HepG2 (cell line): Measurements from ENCODE around the gene ZNF813. TPM values are rescaled to one million over a fixed set of nuclear protein-coding genes. Genes with fewer than 3 reads are reported as not detected.
A peak's percentile ranks its signal among the peaks of the same experiment; 100 is the strongest.
"Not testable (repeated sequence)": the region's sequence is repeated elsewhere in the genome, so short reads cannot be mapped to it uniquely, and the experiment has no call there.

ENCODE experiments used
- ATAC-seq: fragments of 200-7000 bp; cut with Tn5 transposase; 3 replicates; pipeline ENCODE4 v1.9.1; 2020; ENCODE audit warnings: mild to moderate bottlenecking, moderate library complexity
- BruUV-seq: library from RNA; stranded (reverse); fragments of 400-500 nt; replicated peaks from 2 replicates; lab custom pipeline; 2021; lab: Mats Ljungman, UMichigan
- CTCF ChIA-PET: fragments of 300-600 bp; formaldehyde crosslinking; extraction: SDS; loops from one replicate; lab custom pipeline; 2021; ENCODE audit warnings: low total read pairs, inconsistent platforms, low intra/inter-chr PET ratio; lab: Yijun Ruan, JAX
- POLR2A ChIA-PET: fragments of 350-600 bp; sonication (Branson Sonifier 250); formaldehyde crosslinking; loops from one replicate; lab custom pipeline; 2020; ENCODE audit warnings: antibody characterized with exemption, inconsistent platforms; lab: Yijun Ruan, JAX
- DNase-seq: peaks from one replicate; pipeline ENCODE4 v3.0.0-alpha.2; 2015; ENCODE audit warnings: low spot score
- FAIRE-seq: peaks from 3 replicates; lab custom pipeline; 2011; peaks lifted over from hg19 to GRCh38; lab: Jason Lieb, UNC
- H2AFZ ChIP-seq: one replicate; pipeline ENCODE4 v1.6.1; 2011; ENCODE audit warnings: low read length, inconsistent platforms
- H3K27ac ChIP-seq: fragments of 300-600 bp; 3 replicates; pipeline ENCODE4 v1.8.0; 2011; ENCODE audit warnings: mixed run types, mild to moderate bottlenecking, mixed read lengths, low read length, inconsistent platforms; ENCODE audit not compliant: insufficient read depth; ENCODE audit errors: extremely low read length
- H3K27me3 ChIP-seq, 2 experiments: fragments of 200-600 bp in 1 of 2; 2 replicates in 1 of 2; 3 replicates in 1 of 2; pipeline versions ENCODE4 v1.6.0 to v1.8.0; 2011; ENCODE audit warnings: low read length in 2 of 2, mild to moderate bottlenecking in 2 of 2, moderate library complexity in 2 of 2, inconsistent platforms in 1 of 2; ENCODE audit not compliant: insufficient read depth in 2 of 2, control insufficient read depth in 1 of 2
- H3K36me3 ChIP-seq, 2 experiments: fragments of 200-600 bp in 1 of 2; replicated peaks in 1 of 2; 2 replicates in 1 of 2; 3 replicates in 1 of 2; pipeline versions ENCODE4 v1.5.1 to v1.8.0; 2011; ENCODE audit warnings: low read length in 2 of 2, inconsistent platforms in 1 of 2; ENCODE audit not compliant: insufficient read depth in 2 of 2, control insufficient read depth in 1 of 2
- H3K4me1 ChIP-seq: 2 replicates; pipeline ENCODE4 v1.5.1; 2012; ENCODE audit warnings: low read length, inconsistent platforms; ENCODE audit not compliant: insufficient read depth
- H3K4me2 ChIP-seq: 2 replicates; pipeline ENCODE4 v1.6.0; 2011; ENCODE audit warnings: low read depth, low read length, inconsistent platforms
- H3K4me3 ChIP-seq, 3 experiments: fragments of 200-600 bp in 1 of 3; sonication (generic), shearing (Covaris generic) in 1 of 3; replicated peaks in 1 of 3; 2 replicates each; pipeline ENCODE4 v1.5.1; 2011 to 2016; ENCODE audit warnings: low read length in 3 of 3, inconsistent platforms in 2 of 3, low read depth in 2 of 3, mild to moderate bottlenecking in 2 of 3, control low read depth in 1 of 3, mixed read lengths in 1 of 3; ENCODE audit not compliant: insufficient read depth in 1 of 3
- H3K79me2 ChIP-seq: one replicate; pipeline ENCODE4 v1.6.1; 2011; ENCODE audit warnings: low read length, inconsistent platforms; ENCODE audit not compliant: insufficient read depth
- H3K9ac ChIP-seq: 2 replicates; pipeline ENCODE4 v1.6.0; 2011; ENCODE audit warnings: mild to moderate bottlenecking, low read depth, low read length, inconsistent platforms; ENCODE audit not compliant: insufficient read depth
- H3K9me3 ChIP-seq: 2 replicates; pipeline ENCODE4 v1.5.1; 2012; ENCODE audit warnings: mild to moderate bottlenecking, low read length
- H4K20me1 ChIP-seq: 2 replicates; pipeline ENCODE4 v1.6.0; 2011; ENCODE audit warnings: inconsistent platforms, mild to moderate bottlenecking, low read length, moderate library complexity; ENCODE audit not compliant: insufficient read depth
- FOXA3 ChIP-seq: IDR thresholded peaks from 2 replicates; pipeline ENCODE4 v1.6.1; 2016; ENCODE audit warnings: missing genetic modification reagents, missing compliant biosample characterization
- GZF1 ChIP-seq: sonication (generic); formaldehyde crosslinking; IDR thresholded peaks from 2 replicates; pipeline ENCODE4 v1.5.1; 2020; ENCODE audit warnings: mild to moderate bottlenecking, missing genetic modification reagents
- NFRKB ChIP-seq: fragments of 450-650 bp; IDR thresholded peaks from 2 replicates; pipeline ENCODE4 v1.6.1; 2017
- RAD21 ChIP-seq: fragments of 450-650 bp; formaldehyde crosslinking; IDR thresholded peaks from 2 replicates; pipeline ENCODE4 v1.5.0; 2020; ENCODE audit warnings: mild to moderate bottlenecking
- SIN3B ChIP-seq: fragments of 150-350 bp; IDR thresholded peaks from 2 replicates; pipeline ENCODE4 v1.6.1; 2014; ENCODE audit warnings: low read length
- SRF ChIP-seq: IDR thresholded peaks from 2 replicates; pipeline ENCODE4 v1.6.1; 2011; ENCODE audit warnings: mild to moderate bottlenecking, low read depth, low read length, moderate library complexity
- STAG1 ChIP-seq: sonication (generic); formaldehyde crosslinking; IDR thresholded peaks from 2 replicates; pipeline ENCODE4 v1.4.0; 2020; ENCODE audit warnings: missing genetic modification reagents
- TEAD2 ChIP-seq: sonication (generic); formaldehyde crosslinking; IDR thresholded peaks from 2 replicates; pipeline ENCODE4 v1.9.0; 2021; ENCODE audit warnings: missing genetic modification reagents
- ZNF333 ChIP-seq: sonication (generic); formaldehyde crosslinking; IDR thresholded peaks from 2 replicates; pipeline ENCODE4 v1.4.0; 2020; ENCODE audit warnings: mild to moderate bottlenecking, missing genetic modification reagents, borderline replicate concordance
- ZSCAN21 ChIP-seq: sonication (generic); formaldehyde crosslinking; IDR thresholded peaks from 2 replicates; pipeline ENCODE4 v1.8.0; 2022; ENCODE audit warnings: mild to moderate bottlenecking, missing genetic modification reagents, moderate library complexity, borderline replicate concordance
- WGBS: methylation state at CpG from one replicate; pipeline ENCODE4 v1.1.6; 2017; ENCODE audit warnings: low lambda C conversion rate; 5-methylcytosine and 5-hydroxymethylcytosine counted together
- in situ Hi-C: cut with HindIII; loops from 2 replicates; pipeline ENCODE4 v1.10.0; 2017; ENCODE audit warnings: low pct_unique_long_range_greater_than_20kb; ENCODE audit not compliant: extremely low pct_ligation_motif_present
- intact Hi-C: fragments of 100-400 bp; cut with micrococcal nuclease; formaldehyde crosslinking; loops from one replicate; pipeline ENCODE4 v1.10.0; 2022; ENCODE audit not compliant: unreplicated experiment
- polyA plus RNA-seq, 8 experiments: library from polyadenylated mRNA; depleted of rRNA in 3 of 8; stranded (reverse) in 7 of 8; unstranded in 1 of 8; fragments of >200 nt; fragmentation: Illumina TruSeq in 4 of 8; extraction: Trizol in 4 of 8; gene quantifications; 2 replicates each; pipeline versions ENCODE4 v1.2.1 to v1.2.3, GENCODE V29; 2011 to 2016; ENCODE audit warnings: low read depth in 4 of 8, missing spikeins in 1 of 8, mixed read lengths in 1 of 8; ENCODE audit not compliant: insufficient read depth in 1 of 8
- total RNA-seq, 5 experiments: library from RNA; depleted of rRNA; stranded (reverse); fragments of >200 nt; fragmentation: Illumina TruSeq; extraction: Trizol; gene quantifications; 2 replicates each; pipeline ENCODE4 v1.2.3, GENCODE V29; 2016; ENCODE audit warnings: low read depth in 1 of 5
- TF ChIP-seq, protein P1 (sequence below): IDR thresholded peaks from 2 replicates; pipeline ENCODE4 v1.6.1; 2016; ENCODE audit warnings: low read depth
- TF ChIP-seq, protein P2 (sequence below), 2 experiments: IDR thresholded peaks; 2 replicates each; pipeline ENCODE4 v1.6.1; 2011 to 2012; ENCODE audit warnings: low read length in 2 of 2, borderline replicate concordance in 1 of 2, low read depth in 1 of 2, mild to moderate bottlenecking in 1 of 2, moderate library complexity in 1 of 2

The ZNF813 gene
- total and polyA plus RNA-seq, 2 of the 13 experiments (the other 11 are each of a cell fraction or from before 2014, with no cell fraction given): 2.1 to 8.9 TPM

DNA sequence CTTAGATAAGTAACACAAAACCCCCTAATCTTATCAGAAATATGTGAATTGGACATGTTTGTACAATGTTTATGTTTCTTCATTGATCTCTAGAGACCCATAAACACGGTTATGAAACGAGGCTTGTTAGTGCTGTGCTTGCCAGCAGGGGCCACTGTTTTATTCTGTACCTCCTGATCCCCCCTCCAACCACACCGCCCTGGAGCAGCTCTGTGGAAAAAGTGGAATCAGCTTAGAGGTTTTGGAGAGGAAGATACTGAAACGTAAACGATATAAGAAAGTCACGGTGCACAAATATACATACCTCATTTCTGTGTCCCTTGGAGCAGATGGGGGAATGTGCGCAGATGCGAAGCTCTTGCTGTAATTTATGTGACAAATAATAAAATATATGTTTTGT lies 43.9 kb upstream of the ZNF813 start:
- peak; percentile 40 for TF ChIP-seq STAG1 (CRISPR knock-in tag)
- H4K20me1 ChIP-seq, H3K79me2 ChIP-seq, H3K27ac ChIP-seq, H3K9ac ChIP-seq, in situ Hi-C loops, H3K4me3 ChIP-seq, H2AFZ ChIP-seq, H3K9me3 ChIP-seq, BruUV-seq, H3K27me3 ChIP-seq, H3K36me3 ChIP-seq: not testable (repeated sequence)
- H3K4me2 ChIP-seq: 0 out of 2 replicates have a peak overlapping the region, but pooled peaks have one; percentile 20
- 47% methylated on average over 8 of the region's 8 CpGs for WGBS
- peaks cover 28% of the 10 kb centered on the region for H3K4me1 ChIP-seq
- intact Hi-C loops: loop anchor here (2.0 to 10.0 kb wide), 2 partner anchors 89 to 321 kb away; no protein-coding TSS in a partner anchor
- ATAC-seq: peak; percentile 92
- peak; percentile 41 for DNase-seq
- FAIRE-seq: peak; percentile 85
- ChIA-PET CTCF (interaction anchor here (2.5 kb wide), 1 partner anchor 88 kb away, joined by 11 read pairs; no protein-coding TSS in a partner anchor), POLR2A (interaction anchor here (0.8 kb wide), 1 partner anchor 81 kb away, joined by 3 read pairs; no protein-coding TSS in a partner anchor)

DNA sequence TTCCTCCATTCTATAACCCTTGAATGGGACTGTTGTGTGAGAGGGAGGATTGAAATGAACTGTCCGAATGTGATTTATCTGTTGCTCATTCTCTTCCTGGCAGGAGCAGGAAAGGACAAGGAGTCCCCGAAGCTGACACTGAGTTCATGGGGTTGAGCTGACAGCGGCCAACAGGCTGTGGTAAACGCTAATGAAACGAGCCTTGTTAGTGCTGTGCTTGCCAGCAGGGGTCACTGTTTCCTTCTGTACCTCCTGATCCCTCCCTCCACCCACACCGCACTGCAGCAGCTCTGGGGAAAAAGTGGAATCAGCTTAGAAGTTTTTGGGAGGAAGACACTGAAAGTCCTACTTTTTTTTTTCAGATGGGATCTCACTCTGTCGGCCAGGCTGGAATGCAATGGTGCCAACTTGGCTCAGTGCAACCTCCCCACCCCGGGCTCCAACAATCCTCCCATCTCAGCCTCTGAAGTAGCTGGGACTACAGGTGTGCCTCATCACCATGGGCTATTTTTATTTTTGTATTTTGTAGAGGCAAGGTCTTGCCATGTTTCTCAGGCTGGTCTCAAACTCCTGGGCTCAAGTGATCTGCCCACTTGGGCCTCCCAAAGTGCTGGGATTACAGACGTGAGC lies 42.5 kb upstream of the ZNF813 start:
- Histone ChIP-seq H3K4me2 (no peak overlapping the region), H3K27ac (no peak overlapping the region), H3K9ac (no peak overlapping the region), H3K27me3 (no peaks in the 10 kb centered on the region), H3K4me3 (no peak overlapping the region), H2AFZ (no peak overlapping the region), H3K79me2 (no peaks in the 10 kb centered on the region), H3K36me3 (no peaks in the 10 kb centered on the region), H4K20me1 (no peaks in the 10 kb centered on the region), H3K9me3 (no peaks in the 10 kb centered on the region), H3K4me1 (peaks cover 26% of the 10 kb centered on the region)
- CTCF ChIA-PET: interaction anchor here (1.2 to 2.5 kb wide), 2 partner anchors 87 to 321 kb away, joined by 5 to 11 read pairs; no protein-coding TSS in a partner anchor
- intact Hi-C loops: loop anchor here (2.0 to 10.0 kb wide), 2 partner anchors 88 to 320 kb away; no protein-coding TSS in a partner anchor
- BruUV-seq: no TSS peak
- POLR2A ChIA-PET: interaction anchor here (0.8 to 1.2 kb wide), 2 partner anchors 18 to 79 kb away, joined by 3 to 5 read pairs; no protein-coding TSS in a partner anchor
- in situ Hi-C loops: loop anchor here (5.0 kb wide), 1 partner anchor 87 kb away; no protein-coding TSS in a partner anchor
- ATAC-seq (peak; percentile 86), DNase-seq (peak; percentile 67), FAIRE-seq (peak; percentile 75)
- 35% methylated on average over 9 of the region's 9 CpGs for WGBS
- TF ChIP-seq TEAD2 (CRISPR knock-in tag): no peak
- peak; percentile 66 for TF ChIP-seq RAD21 (CRISPR knock-in tag)
- TF ChIP-seq SRF: no peak
- TF ChIP-seq, protein P1, sequence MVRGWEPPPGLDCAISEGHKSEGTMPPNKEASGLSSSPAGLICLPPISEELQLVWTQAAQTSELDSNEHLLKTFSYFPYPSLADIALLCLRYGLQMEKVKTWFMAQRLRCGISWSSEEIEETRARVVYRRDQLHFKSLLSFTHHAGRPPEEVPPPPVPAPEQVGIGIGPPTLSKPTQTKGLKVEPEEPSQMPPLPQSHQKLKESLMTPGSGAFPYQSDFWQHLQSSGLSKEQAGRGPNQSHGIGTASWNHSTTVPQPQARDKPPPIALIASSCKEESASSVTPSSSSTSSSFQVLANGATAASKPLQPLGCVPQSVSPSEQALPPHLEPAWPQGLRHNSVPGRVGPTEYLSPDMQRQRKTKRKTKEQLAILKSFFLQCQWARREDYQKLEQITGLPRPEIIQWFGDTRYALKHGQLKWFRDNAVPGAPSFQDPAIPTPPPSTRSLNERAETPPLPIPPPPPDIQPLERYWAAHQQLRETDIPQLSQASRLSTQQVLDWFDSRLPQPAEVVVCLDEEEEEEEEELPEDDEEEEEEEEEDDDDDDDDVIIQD (CRISPR knock-in tag): 0 out of 2 replicates have a peak, but pooled peaks have one; percentile 19
- no peak for TF ChIP-seq GZF1 (CRISPR knock-in tag)
- TF ChIP-seq, protein P2, sequence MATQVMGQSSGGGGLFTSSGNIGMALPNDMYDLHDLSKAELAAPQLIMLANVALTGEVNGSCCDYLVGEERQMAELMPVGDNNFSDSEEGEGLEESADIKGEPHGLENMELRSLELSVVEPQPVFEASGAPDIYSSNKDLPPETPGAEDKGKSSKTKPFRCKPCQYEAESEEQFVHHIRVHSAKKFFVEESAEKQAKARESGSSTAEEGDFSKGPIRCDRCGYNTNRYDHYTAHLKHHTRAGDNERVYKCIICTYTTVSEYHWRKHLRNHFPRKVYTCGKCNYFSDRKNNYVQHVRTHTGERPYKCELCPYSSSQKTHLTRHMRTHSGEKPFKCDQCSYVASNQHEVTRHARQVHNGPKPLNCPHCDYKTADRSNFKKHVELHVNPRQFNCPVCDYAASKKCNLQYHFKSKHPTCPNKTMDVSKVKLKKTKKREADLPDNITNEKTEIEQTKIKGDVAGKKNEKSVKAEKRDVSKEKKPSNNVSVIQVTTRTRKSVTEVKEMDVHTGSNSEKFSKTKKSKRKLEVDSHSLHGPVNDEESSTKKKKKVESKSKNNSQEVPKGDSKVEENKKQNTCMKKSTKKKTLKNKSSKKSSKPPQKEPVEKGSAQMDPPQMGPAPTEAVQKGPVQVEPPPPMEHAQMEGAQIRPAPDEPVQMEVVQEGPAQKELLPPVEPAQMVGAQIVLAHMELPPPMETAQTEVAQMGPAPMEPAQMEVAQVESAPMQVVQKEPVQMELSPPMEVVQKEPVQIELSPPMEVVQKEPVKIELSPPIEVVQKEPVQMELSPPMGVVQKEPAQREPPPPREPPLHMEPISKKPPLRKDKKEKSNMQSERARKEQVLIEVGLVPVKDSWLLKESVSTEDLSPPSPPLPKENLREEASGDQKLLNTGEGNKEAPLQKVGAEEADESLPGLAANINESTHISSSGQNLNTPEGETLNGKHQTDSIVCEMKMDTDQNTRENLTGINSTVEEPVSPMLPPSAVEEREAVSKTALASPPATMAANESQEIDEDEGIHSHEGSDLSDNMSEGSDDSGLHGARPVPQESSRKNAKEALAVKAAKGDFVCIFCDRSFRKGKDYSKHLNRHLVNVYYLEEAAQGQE (IDR thresholded peaks at IDR 0.05; ENCODE audit: borderline replicate concordance in 1 of 2, low read depth in 1 of 2, low read length in 2 of 2): no peak
- TF ChIP-seq SIN3B: no peak
- peak; percentile 31; the same call in 1 of the 2 replicates for TF ChIP-seq FOXA3 (CRISPR knock-in tag)
- TF ChIP-seq NFRKB: no peak
- TF ChIP-seq ZSCAN21 (CRISPR knock-in tag): no peak
- TF ChIP-seq ZNF333: no peak
